Measurements from ENCODE around the gene LRMDA.

- TF ChIP-seq CTCF (conservative IDR thresholded peaks at IDR 0.05; ENCODE audit: low read depth, low read length): no peak
- no peak for TF ChIP-seq EZH2 (IDR thresholded peaks at IDR 0.05; ENCODE audit: low read length, unreplicated experiment)
These were observed 264.6 kb downstream of the LRMDA start for GRCh38 chr10:75695994-75696393.
